Spleen (tissue), 11 donors: ENCODE results near the gene ZDHHC4. TPM values are rescaled to one million over a fixed set of nuclear protein-coding genes. Genes with fewer than 3 reads are reported as not detected.

Experiments used
- DNase-seq: peaks from one replicate; pipeline ENCODE4 v3.0.0-alpha.2; 2020
- H3K27ac ChIP-seq, 8 donors: fragments of 200-600 bp; sonication (generic) in 7 of 8; 1 replicate in 4 of 8; 2 replicates in 4 of 8; pipeline versions ENCODE4 v1.5.0 to v1.8.0; 2016 to 2021; ENCODE audit warnings: inconsistent platforms in 4 of 8, mild to moderate bottlenecking in 4 of 8, moderate library complexity in 1 of 8
- H3K27me3 ChIP-seq, 7 donors: fragments of 200-600 bp; sonication (generic) in 6 of 7; replicated peaks in 1 of 7; 1 replicate in 4 of 7; 2 replicates in 3 of 7; pipeline versions ENCODE4 v1.5.0 to v1.8.0; 2016 to 2021; ENCODE audit warnings: inconsistent platforms in 3 of 7, mild to moderate bottlenecking in 1 of 7
- H3K36me3 ChIP-seq, 6 donors: fragments of 200-600 bp; sonication (generic) in 5 of 6; 1 replicate in 4 of 6; 2 replicates in 2 of 6; pipeline versions ENCODE4 v1.5.0 to v1.8.0; 2016 to 2021; ENCODE audit warnings: inconsistent platforms in 2 of 6
- H3K4me1 ChIP-seq, 6 donors: fragments of 200-600 bp; sonication (generic) in 5 of 6; 1 replicate in 3 of 6; 2 replicates in 3 of 6; pipeline versions ENCODE4 v1.5.0 to v1.8.0; 2016 to 2021; ENCODE audit warnings: inconsistent platforms in 3 of 6
- H3K4me3 ChIP-seq, 8 donors: fragments of 200-600 bp; sonication (generic) in 7 of 8; 1 replicate in 4 of 8; 2 replicates in 4 of 8; pipeline versions ENCODE4 v1.5.0 to v1.8.0; 2016 to 2021; ENCODE audit warnings: inconsistent platforms in 4 of 8, mild to moderate bottlenecking in 4 of 8, moderate library complexity in 2 of 8
- H3K9me3 ChIP-seq, 8 donors: fragments of 200-600 bp; sonication (generic) in 7 of 8; 1 replicate in 4 of 8; 2 replicates in 4 of 8; pipeline versions ENCODE4 v1.5.0 to v1.8.0; 2016 to 2021; ENCODE audit warnings: inconsistent platforms in 4 of 8
- CTCF ChIP-seq, 11 experiments: fragments of 200-600 bp in 7 of 11; fragments of 450-650 bp in 4 of 11; sonication (generic) in 4 of 11; IDR thresholded peaks in 8 of 11; conservative IDR thresholded peaks in 3 of 11; 1 replicate in 7 of 11; 2 replicates in 4 of 11; pipeline versions ENCODE4 v1.4.0 to v1.8.0; 2016 to 2021; ENCODE audit warnings: antibody characterized with exemption in 11 of 11, inconsistent platforms in 4 of 11, mild to moderate bottlenecking in 1 of 11
- POLR2A ChIP-seq, 3 donors: fragments of 450-650 bp; IDR thresholded peaks; one replicate each; pipeline ENCODE4 v1.5.1; 2017; ENCODE audit warnings: antibody characterized with exemption in 3 of 3, mild to moderate bottlenecking in 1 of 3
- POLR2AphosphoS5 ChIP-seq, 3 donors: sonication (generic); formaldehyde crosslinking; IDR thresholded peaks; one replicate each; pipeline ENCODE4 v1.5.1; 2017; ENCODE audit warnings: antibody characterized with exemption in 3 of 3
- WGBS, 5 donors: extraction: QIAGEN DNeasy Blood & Tissue Kit in 3 of 5; methylation state at CpG; one replicate each; pipeline versions ENCODE4 v1.1.5 to v1.1.7; 2013 to 2018; 5-methylcytosine and 5-hydroxymethylcytosine counted together
- intact Hi-C: fragments of 100-400 bp; cut with DNase I; formaldehyde crosslinking; loops from one replicate; pipeline ENCODE4 v1.15.0; 2023; ENCODE audit warnings: low total_unique reads
- polyA plus RNA-seq, 3 donors: library from polyadenylated mRNA; stranded (reverse); fragments of 200-250 nt; gene quantifications; one replicate each; pipeline ENCODE4 v1.2.1, GENCODE V29; 2013
- total RNA-seq, 7 donors: library from RNA; depleted of rRNA in 3 of 7; stranded (reverse); fragments of >200 nt in 3 of 7; fragmentation: NEBNext Ultra II Directional in 4 of 7; extraction: Animal tissue kit (Norgen Biotek cat#: 25700) in 4 of 7; gene quantifications; one replicate each; pipeline versions ENCODE4 v1.1.0 to v1.2.1, GENCODE V29; 2016 to 2021
- donor health status: healthy with polysubstance abuse.
- donor health status: DM: no; HTN: no; CAD: no; lungs with moderate emphysema.
- donor health status: DM: no; HTN: no; CAD: no.
- donor health status: Bipolar disorder and iron deficiency.
- donor health status: healthy.
- donor health status: DM: no; HTN: no; CAD: no.
- donor health status: DM: yes; HTN: yes; CAD: no.

ZDHHC4 gene
- total and polyA plus RNA-seq, 10 donors = 26.6 to 46.4 (median 37.4) TPM

DNA sequence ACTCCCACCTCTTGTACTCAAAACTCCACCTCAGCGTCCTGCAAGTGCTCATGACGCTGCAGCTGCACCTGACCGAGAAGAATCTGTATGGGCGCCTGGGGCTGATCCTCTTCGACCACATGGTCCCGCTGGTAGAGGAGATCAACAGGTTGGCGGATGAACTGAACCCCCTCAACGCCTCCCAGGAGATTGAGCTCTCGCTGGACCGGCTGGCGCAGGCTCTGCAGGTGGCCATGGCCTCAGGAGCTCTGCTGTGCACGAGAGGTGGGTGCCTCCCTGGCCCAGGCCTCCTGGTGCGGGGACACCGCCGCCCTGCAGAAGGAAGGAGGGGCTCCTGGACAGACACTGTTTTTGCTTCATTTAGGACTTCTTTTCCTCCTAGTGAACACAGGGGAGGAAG lies 22.8 kb downstream of the ZDHHC4 start:
- Histone ChIP-seq H3K4me1 (peaks cover 0 to 5% (median 0%) of the 10 kb centered on the region in 6 donors), H3K36me3 (peaks cover 0 to 100% (median 93%) of the 10 kb centered on the region in 6 donors), H3K4me3 (no peak overlapping the region), H3K27me3 (no peaks in the 10 kb centered on the region), H3K27ac (no peak overlapping the region), H3K9me3 (no peaks in the 10 kb centered on the region)
- no peak for DNase-seq
- intact Hi-C loops = no loop called here
- TF ChIP-seq CTCF (IDR thresholded peaks at IDR 0.05 in 8 of 11, conservative IDR thresholded peaks at IDR 0.05 in 3 of 11) = no peak
- TF ChIP-seq POLR2AphosphoS5 (IDR thresholded peaks at IDR 0.05) = peak in 1 of 3 donors; percentile 65
- WGBS, 5 donors = 92 to 97% (median 94%) methylated on average over 12 to 15 of the region's 15 CpGs

DNA sequence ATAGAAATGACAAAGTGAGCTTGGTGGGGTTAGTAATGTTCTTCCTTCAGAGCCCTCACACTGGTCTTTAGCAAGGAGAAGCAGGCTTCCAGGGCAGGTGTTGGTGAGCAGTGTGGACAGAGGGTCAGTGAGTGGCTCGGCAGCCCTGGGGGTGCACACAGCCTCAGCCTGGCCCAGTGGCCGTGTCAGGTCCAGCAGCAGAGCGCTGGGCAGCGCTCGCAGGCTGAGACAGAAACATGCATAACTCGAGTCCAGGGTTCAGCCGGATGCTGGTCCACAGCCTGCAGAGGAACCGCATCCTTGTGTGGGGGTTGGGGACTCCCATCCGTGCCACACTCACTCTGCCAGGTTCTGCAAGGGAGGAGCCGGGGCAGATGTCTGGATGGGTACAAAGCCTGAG lies 27.2 kb downstream of the ZDHHC4 start:
- TF ChIP-seq CTCF (IDR thresholded peaks at IDR 0.05 in 8 of 11, conservative IDR thresholded peaks at IDR 0.05 in 3 of 11) = no peak
- no peak for TF ChIP-seq POLR2A (IDR thresholded peaks at IDR 0.05)
- peak in 1 of 3 donors; percentile 50 for TF ChIP-seq POLR2AphosphoS5 (IDR thresholded peaks at IDR 0.05)
- H3K9me3 ChIP-seq = no peaks in the 10 kb centered on the region
- H3K27me3 ChIP-seq = no peaks in the 10 kb centered on the region
- WGBS, 5 donors = 85 to 96% (median 91%) methylated on average over 9 to 10 of the region's 10 CpGs
- no peak overlapping the region for H3K27ac ChIP-seq
- peaks cover 0 to 100% (median 92%) of the 10 kb centered on the region in 6 donors for H3K36me3 ChIP-seq
- no peak overlapping the region for H3K4me3 ChIP-seq
- H3K4me1 ChIP-seq = peaks cover 0 to 5% (median 0%) of the 10 kb centered on the region in 6 donors
- DNase-seq = no peak
- intact Hi-C loops = no loop called here

- H3K9me3 ChIP-seq = no peaks in the 10 kb centered on the region
- H3K4me3 ChIP-seq = no peak overlapping the region
- TF ChIP-seq CTCF (IDR thresholded peaks at IDR 0.05 in 8 of 11, conservative IDR thresholded peaks at IDR 0.05 in 3 of 11) (no peak), POLR2AphosphoS5 (IDR thresholded peaks at IDR 0.05) (no peak), POLR2A (IDR thresholded peaks at IDR 0.05) (no peak)
- peaks cover 0 to 90% (median 69%) of the 10 kb centered on the region in 6 donors for H3K36me3 ChIP-seq
- no peak overlapping the region for H3K27ac ChIP-seq
- H3K27me3 ChIP-seq = no peaks in the 10 kb centered on the region
- peaks cover 0 to 5% (median 0%) of the 10 kb centered on the region in 6 donors for H3K4me1 ChIP-seq
- 92 to 96% (median 95%) methylated on average over 33 to 36 of the region's 36 CpGs for WGBS, 5 donors
- intact Hi-C loops = no loop called here
- DNase-seq = no peak
Observed at GRCh38 chr7:6606866-6607583, 29.8 kb downstream of the ZDHHC4 start.

DNA sequence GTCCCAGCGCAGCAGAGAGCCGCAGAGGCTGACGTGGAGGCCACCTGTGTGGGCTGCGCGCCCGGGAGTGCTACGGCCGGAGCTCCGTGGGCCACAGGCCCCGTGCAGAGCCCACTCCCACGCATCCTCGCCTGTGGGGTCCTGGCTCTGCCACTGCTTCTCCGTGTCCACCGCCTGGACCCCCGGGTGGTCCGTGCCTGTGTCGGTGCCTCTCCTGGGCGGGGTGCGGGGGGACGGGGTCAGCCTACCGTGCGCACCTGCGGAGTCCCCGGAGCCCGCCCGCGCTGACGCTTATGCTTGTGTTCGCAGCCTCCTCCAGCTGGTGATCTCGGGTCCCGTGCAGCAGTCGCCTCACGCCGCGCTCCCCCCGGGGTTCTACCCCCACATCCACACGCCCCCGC lies 30.4 kb downstream of the ZDHHC4 start:
- 89 to 95% (median 94%) methylated on average over 32 to 38 of the region's 38 CpGs for WGBS, 5 donors
- intact Hi-C loops = no loop called here
- Histone ChIP-seq H3K4me1 (peaks cover 0 to under 1% (median 0%) of the 10 kb centered on the region in 6 donors), H3K9me3 (no peaks in the 10 kb centered on the region), H3K4me3 (no peak overlapping the region), H3K27me3 (no peaks in the 10 kb centered on the region), H3K36me3 (peaks cover 0 to 84% (median 63%) of the 10 kb centered on the region in 6 donors), H3K27ac (no peak overlapping the region)
- no peak for DNase-seq
- TF ChIP-seq CTCF (IDR thresholded peaks at IDR 0.05 in 8 of 11, conservative IDR thresholded peaks at IDR 0.05 in 3 of 11) (no peak), POLR2A (IDR thresholded peaks at IDR 0.05) (no peak), POLR2AphosphoS5 (IDR thresholded peaks at IDR 0.05) (no peak)
